Measurements from ENCODE around the gene KCNT2. TPM values are rescaled to one million over a fixed set of nuclear protein-coding genes. Genes with fewer than 3 reads are reported as not detected.
"Not testable (repeated sequence)": the region's sequence is repeated elsewhere in the genome, so short reads cannot be mapped to it uniquely, and the experiment has no call there.

Gene KCNT2
- total RNA-seq, 1 donor from 2014 or later, result 29.8 TPM

DNA sequence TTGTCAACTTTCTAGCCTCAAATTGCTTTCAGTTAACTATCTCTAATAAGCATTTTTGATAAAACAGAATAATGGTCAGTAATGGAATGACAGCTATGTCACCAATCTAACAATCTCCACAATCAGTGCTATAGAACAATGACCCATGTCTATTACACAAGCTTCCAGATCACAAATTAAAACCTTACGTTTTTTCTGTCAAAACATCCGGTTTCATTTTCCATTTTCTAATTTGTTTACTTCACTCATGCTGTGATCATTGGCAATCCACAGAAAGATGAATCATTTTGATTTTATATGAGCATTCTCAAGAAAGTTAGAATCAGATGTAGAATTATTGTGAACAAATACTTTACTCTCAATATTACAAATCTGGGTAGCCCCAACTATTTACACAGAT, 80.3 kb downstream of the KCNT2 start:
- Histone ChIP-seq H3K27me3 (no peaks in the 10 kb centered on the region), H3K9me3 (ENCODE audit: low read depth) (peaks cover 3% of the 10 kb centered on the region), H2AFZ (replicated peaks) (no peak overlapping the region), H3F3A (ENCODE audit: low read depth) (no peaks in the 10 kb centered on the region), H3K36me3 (no peaks in the 10 kb centered on the region), H4K20me1 (ENCODE audit: low read depth) (no peaks in the 10 kb centered on the region), H3K4me1 (no peaks in the 10 kb centered on the region), H3K4me2 (no peak overlapping the region), H3K4me3 (no peak overlapping the region), H3K27ac (no peak overlapping the region), H3K9ac (no peak overlapping the region), H3K79me2 (ENCODE audit: low read depth) (peaks cover 9% of the 10 kb centered on the region)
- Mint-ChIP-seq H3K36me3 (peaks cover 17% of the 10 kb centered on the region), H3K27ac (no peak overlapping the region), H3K27me3 (ENCODE audit: insufficient read depth, low read depth) (peaks cover 4% of the 10 kb centered on the region), H3K4me1 (peaks cover 2% of the 10 kb centered on the region), H3K4me3 (no peak overlapping the region), H3K9me3 (peaks cover 10% of the 10 kb centered on the region)
- TF ChIP-seq EZH2phosphoT487 (IDR thresholded peaks at IDR 0.05), result no peak
- TF ChIP-seq EZH2 (IDR thresholded peaks at IDR 0.05), result no peak
- TF ChIP-seq, protein P1, sequence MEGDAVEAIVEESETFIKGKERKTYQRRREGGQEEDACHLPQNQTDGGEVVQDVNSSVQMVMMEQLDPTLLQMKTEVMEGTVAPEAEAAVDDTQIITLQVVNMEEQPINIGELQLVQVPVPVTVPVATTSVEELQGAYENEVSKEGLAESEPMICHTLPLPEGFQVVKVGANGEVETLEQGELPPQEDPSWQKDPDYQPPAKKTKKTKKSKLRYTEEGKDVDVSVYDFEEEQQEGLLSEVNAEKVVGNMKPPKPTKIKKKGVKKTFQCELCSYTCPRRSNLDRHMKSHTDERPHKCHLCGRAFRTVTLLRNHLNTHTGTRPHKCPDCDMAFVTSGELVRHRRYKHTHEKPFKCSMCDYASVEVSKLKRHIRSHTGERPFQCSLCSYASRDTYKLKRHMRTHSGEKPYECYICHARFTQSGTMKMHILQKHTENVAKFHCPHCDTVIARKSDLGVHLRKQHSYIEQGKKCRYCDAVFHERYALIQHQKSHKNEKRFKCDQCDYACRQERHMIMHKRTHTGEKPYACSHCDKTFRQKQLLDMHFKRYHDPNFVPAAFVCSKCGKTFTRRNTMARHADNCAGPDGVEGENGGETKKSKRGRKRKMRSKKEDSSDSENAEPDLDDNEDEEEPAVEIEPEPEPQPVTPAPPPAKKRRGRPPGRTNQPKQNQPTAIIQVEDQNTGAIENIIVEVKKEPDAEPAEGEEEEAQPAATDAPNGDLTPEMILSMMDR (IDR thresholded peaks at IDR 0.05), result no peak
- DNase-seq (ENCODE audit: low spot score), result no peak

DNA sequence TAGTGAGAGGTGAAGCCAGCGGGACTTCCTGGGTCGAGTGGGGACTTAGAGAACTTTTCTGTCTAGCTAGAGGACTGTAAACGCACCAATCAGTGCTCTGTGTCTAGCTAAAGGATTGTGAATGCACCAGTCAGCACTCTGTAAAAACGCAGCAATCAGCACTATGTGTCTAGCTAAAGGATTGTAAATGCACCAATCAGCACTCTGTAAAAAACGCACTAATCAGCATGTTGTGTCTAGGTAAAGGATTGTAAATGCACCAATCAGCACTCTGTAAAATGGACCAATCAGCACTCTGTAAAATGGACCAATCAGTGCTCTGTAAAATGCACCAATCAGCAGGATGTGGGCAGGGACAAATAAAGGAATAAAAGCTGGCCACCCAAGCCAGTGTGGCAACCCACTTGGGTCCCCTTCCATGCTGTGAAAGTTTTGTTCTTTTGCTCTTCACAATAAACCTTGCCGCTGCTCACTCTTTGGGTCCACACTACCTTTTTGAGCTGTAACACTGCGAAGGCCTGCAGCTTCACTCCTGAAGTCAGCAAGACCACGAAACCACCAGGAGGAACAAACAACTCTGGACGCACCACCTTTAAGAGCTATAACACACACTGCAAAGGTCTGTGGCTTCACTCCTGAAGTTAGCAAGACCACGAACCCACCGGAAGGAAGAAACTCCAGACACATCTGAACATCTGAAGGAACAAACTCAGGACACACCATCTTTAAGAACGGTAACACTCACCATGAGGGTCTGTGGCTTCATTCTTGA, 85.5 kb downstream of the KCNT2 start:
- H3K27me3 ChIP-seq; H3K4me3 Mint-ChIP-seq; H3K27ac ChIP-seq; H3K4me1 ChIP-seq; H3K4me1 Mint-ChIP-seq; H3K4me3 ChIP-seq; H4K20me1 ChIP-seq (ENCODE audit: low read depth); H3K27me3 Mint-ChIP-seq (ENCODE audit: insufficient read depth, low read depth); H3K27ac Mint-ChIP-seq; H3F3A ChIP-seq (ENCODE audit: low read depth); H3K4me2 ChIP-seq; DNase-seq (ENCODE audit: low spot score); H3K9ac ChIP-seq; H2AFZ ChIP-seq (replicated peaks); H3K36me3 ChIP-seq: not testable (repeated sequence)
- Histone ChIP-seq H3K79me2 (ENCODE audit: low read depth) (peaks cover 30% of the 10 kb centered on the region), H3K9me3 (ENCODE audit: low read depth) (peaks cover 16% of the 10 kb centered on the region)
- Mint-ChIP-seq H3K9me3 (peaks cover 40% of the 10 kb centered on the region), H3K36me3 (peaks cover 17% of the 10 kb centered on the region)

DNA sequence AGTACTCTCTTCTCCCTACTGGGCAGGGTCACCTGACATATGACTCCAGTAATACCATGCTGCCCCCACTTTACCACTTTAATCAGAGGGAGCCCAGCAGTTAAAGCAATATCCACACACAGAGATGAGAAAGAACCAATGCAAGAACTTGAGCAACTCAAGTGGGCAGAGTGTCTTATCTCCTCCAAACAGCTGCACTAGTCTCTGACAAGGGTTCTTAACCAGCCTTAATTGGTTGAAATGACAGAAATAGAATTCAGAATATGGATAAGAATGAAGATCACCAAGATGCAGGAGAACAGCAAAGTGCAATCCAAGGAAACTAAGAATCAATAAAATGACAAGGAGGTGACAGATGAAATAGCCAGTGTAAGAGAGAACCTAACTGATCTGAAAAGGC, 91.0 kb downstream of the KCNT2 start:
- H4K20me1 ChIP-seq (ENCODE audit: low read depth), result peaks cover 7% of the 10 kb centered on the region
- H3K36me3 Mint-ChIP-seq, result peaks cover 5% of the 10 kb centered on the region
- H3K36me3 ChIP-seq, result no peaks in the 10 kb centered on the region
- no peaks in the 10 kb centered on the region for H3F3A ChIP-seq (ENCODE audit: low read depth)
- no peak overlapping the region for H3K4me3 Mint-ChIP-seq
- no peak overlapping the region for H2AFZ ChIP-seq (replicated peaks)
- no peaks in the 10 kb centered on the region for H3K4me1 Mint-ChIP-seq
- peaks cover 47% of the 10 kb centered on the region for H3K79me2 ChIP-seq (ENCODE audit: low read depth)
- H3K9me3 Mint-ChIP-seq, result peaks cover 36% of the 10 kb centered on the region
- no peaks in the 10 kb centered on the region for H3K27me3 ChIP-seq
- no peak overlapping the region for H3K27ac ChIP-seq
- no peak overlapping the region for H3K27ac Mint-ChIP-seq
- DNase-seq (ENCODE audit: low spot score), result no peak
- H3K4me2 ChIP-seq, result no peak overlapping the region
- H3K27me3 Mint-ChIP-seq (ENCODE audit: insufficient read depth, low read depth), result no peaks in the 10 kb centered on the region
- no peak overlapping the region for H3K9ac ChIP-seq
- no peaks in the 10 kb centered on the region for H3K4me1 ChIP-seq
- H3K4me3 ChIP-seq, result no peak overlapping the region
- TF ChIP-seq EZH2phosphoT487 (IDR thresholded peaks at IDR 0.05) (no peak), EZH2 (IDR thresholded peaks at IDR 0.05) (no peak)
- TF ChIP-seq, protein P1 (IDR thresholded peaks at IDR 0.05), result no peak
- peaks cover 10% of the 10 kb centered on the region for H3K9me3 ChIP-seq (ENCODE audit: low read depth)

DNA sequence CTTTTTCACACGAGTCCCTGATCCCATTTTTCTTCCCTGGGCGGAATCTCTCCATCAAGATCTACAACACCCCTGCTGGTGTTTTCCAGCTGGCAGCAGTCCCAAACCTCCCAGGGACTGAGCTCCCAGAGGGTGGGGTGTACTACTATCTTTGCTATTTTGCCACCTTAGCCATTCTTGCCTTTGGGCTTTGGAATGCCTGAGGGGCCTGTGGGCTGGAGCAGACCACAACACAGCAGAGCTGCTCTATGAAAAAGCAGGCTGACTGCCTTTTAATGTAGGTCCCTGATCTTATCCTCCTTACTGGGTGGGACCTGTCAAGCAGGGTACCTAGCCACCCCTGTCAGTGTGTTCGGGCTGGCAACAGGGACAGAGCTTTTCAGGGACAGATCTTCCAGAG, 91.9 kb downstream of the KCNT2 start:
- H3K27ac ChIP-seq, result no peak overlapping the region
- DNase-seq (ENCODE audit: low spot score), result no peak
- H3K9ac ChIP-seq, result no peak overlapping the region
- no peaks in the 10 kb centered on the region for H3K27me3 ChIP-seq
- no peak overlapping the region for H3K4me3 ChIP-seq
- H3K9me3 Mint-ChIP-seq, result peaks cover 32% of the 10 kb centered on the region
- peaks cover 7% of the 10 kb centered on the region for H4K20me1 ChIP-seq (ENCODE audit: low read depth)
- H3K4me2 ChIP-seq, result no peak overlapping the region
- no peaks in the 10 kb centered on the region for H3K36me3 ChIP-seq
- no peaks in the 10 kb centered on the region for H3K4me1 ChIP-seq
- H2AFZ ChIP-seq (replicated peaks), result no peak overlapping the region
- H3K79me2 ChIP-seq (ENCODE audit: low read depth), result peaks cover 47% of the 10 kb centered on the region
- no peaks in the 10 kb centered on the region for H3K27me3 Mint-ChIP-seq (ENCODE audit: insufficient read depth, low read depth)
- TF ChIP-seq EZH2phosphoT487 (IDR thresholded peaks at IDR 0.05) (no peak), EZH2 (IDR thresholded peaks at IDR 0.05) (no peak)
- no peak overlapping the region for H3K4me3 Mint-ChIP-seq
- peaks cover 5% of the 10 kb centered on the region for H3K36me3 Mint-ChIP-seq
- no peaks in the 10 kb centered on the region for H3K4me1 Mint-ChIP-seq
- no peak overlapping the region for H3K27ac Mint-ChIP-seq
- H3K9me3 ChIP-seq (ENCODE audit: low read depth), result peaks cover 6% of the 10 kb centered on the region
- H3F3A ChIP-seq (ENCODE audit: low read depth), result no peaks in the 10 kb centered on the region

Data from neural progenitor cell (in vitro differentiated cells).